ENCODE results near the gene CLEC19A.

The CLEC19A gene

GRCh38 chr16:19282101-19282500, 3.4 kb upstream of the CLEC19A start:
- no peak for DNase-seq (ENCODE audit: insufficient read length, low spot score)
- no peak for FAIRE-seq
- TF ChIP-seq SPI1 (IDR thresholded peaks at IDR 0.05; ENCODE audit: low read depth, low read length) (no peak), PAX5 (IDR thresholded peaks at IDR 0.05; ENCODE audit: insufficient read depth, low read length, severe bottlenecking) (no peak), POLR2A (IDR thresholded peaks at IDR 0.05; ENCODE audit: low read depth, low read length) (no peak), TAF1 (IDR thresholded peaks at IDR 0.05; ENCODE audit: low read depth, low read length) (no peak), POLR2AphosphoS5 (IDR thresholded peaks at IDR 0.05; ENCODE audit: low read depth, low read length) (no peak), POU2F2 (IDR thresholded peaks at IDR 0.05; ENCODE audit: low read depth, low read length) (no peak)

- no peak for DNase-seq (ENCODE audit: insufficient read length, low spot score)
- TF ChIP-seq POLR2A (IDR thresholded peaks at IDR 0.05; ENCODE audit: low read depth, low read length) = no peak
- TF ChIP-seq SPI1 (IDR thresholded peaks at IDR 0.05; ENCODE audit: low read depth, low read length) = no peak
These were observed 1.9 kb upstream of the CLEC19A start for GRCh38 chr16:19283637-19284036.

GRCh38 chr16:19284207-19284606, 1.3 kb upstream of the CLEC19A start:
- no peak for FAIRE-seq
- TF ChIP-seq POU2F2 (IDR thresholded peaks at IDR 0.05; ENCODE audit: low read depth, low read length) (no peak), PAX5 (IDR thresholded peaks at IDR 0.05; ENCODE audit: insufficient read depth, low read length, severe bottlenecking) (no peak)

More at GRCh38 chr16:19283637-19284036, 1.9 kb upstream of the CLEC19A start:
- no peak for FAIRE-seq

GRCh38 chr16:19286827-19287226, 1.3 kb downstream of the CLEC19A start:
- DNase-seq (ENCODE audit: insufficient read length, low spot score) (no peak), FAIRE-seq (no peak)
- no peak for TF ChIP-seq POU2F2 (IDR thresholded peaks at IDR 0.05; ENCODE audit: low read depth, low read length)
- TF ChIP-seq PAX5 (IDR thresholded peaks at IDR 0.05; ENCODE audit: insufficient read depth, low read length, severe bottlenecking) = no peak
- no peak for TF ChIP-seq POLR2A (IDR thresholded peaks at IDR 0.05; ENCODE audit: low read depth, low read length)
- TF ChIP-seq TAF1 (IDR thresholded peaks at IDR 0.05; ENCODE audit: low read depth, low read length) = no peak
- TF ChIP-seq POLR2AphosphoS5 (IDR thresholded peaks at IDR 0.05; ENCODE audit: low read depth, low read length) = no peak
- no peak for TF ChIP-seq SPI1 (IDR thresholded peaks at IDR 0.05; ENCODE audit: low read depth, low read length)

More at GRCh38 chr16:19284207-19284606, 1.3 kb upstream of the CLEC19A start:
- DNase-seq (ENCODE audit: insufficient read length, low spot score) = no peak

- no peak for TF ChIP-seq SPI1 (IDR thresholded peaks at IDR 0.05; ENCODE audit: low read depth, low read length)
- TF ChIP-seq POU2F2 (IDR thresholded peaks at IDR 0.05; ENCODE audit: low read depth, low read length) = no peak
- TF ChIP-seq POLR2A (IDR thresholded peaks at IDR 0.05; ENCODE audit: low read depth, low read length) = no peak
- no peak for FAIRE-seq
- DNase-seq (ENCODE audit: insufficient read length, low spot score) = no peak
These were observed 1.7 kb downstream of the CLEC19A start for GRCh38 chr16:19287241-19287640.

- FAIRE-seq = no peak
- DNase-seq (ENCODE audit: insufficient read length, low spot score) = no peak
- TF ChIP-seq POU2F2 (IDR thresholded peaks at IDR 0.05; ENCODE audit: low read depth, low read length) (no peak), SPI1 (IDR thresholded peaks at IDR 0.05; ENCODE audit: low read depth, low read length) (no peak), POLR2AphosphoS5 (IDR thresholded peaks at IDR 0.05; ENCODE audit: low read depth, low read length) (no peak), POLR2A (IDR thresholded peaks at IDR 0.05; ENCODE audit: low read depth, low read length) (no peak), TAF1 (IDR thresholded peaks at IDR 0.05; ENCODE audit: low read depth, low read length) (no peak), PAX5 (IDR thresholded peaks at IDR 0.05; ENCODE audit: insufficient read depth, low read length, severe bottlenecking) (no peak)
These were observed 3.6 kb downstream of the CLEC19A start for GRCh38 chr16:19288872-19289799.

GRCh38 chr16:19289811-19290485, 4.4 kb downstream of the CLEC19A start:
- no peak for FAIRE-seq
- DNase-seq (ENCODE audit: insufficient read length, low spot score) = no peak
- TF ChIP-seq POLR2A (IDR thresholded peaks at IDR 0.05; ENCODE audit: low read depth, low read length) = no peak
- TF ChIP-seq SPI1 (IDR thresholded peaks at IDR 0.05; ENCODE audit: low read depth, low read length) = no peak
- no peak for TF ChIP-seq POU2F2 (IDR thresholded peaks at IDR 0.05; ENCODE audit: low read depth, low read length)
- TF ChIP-seq TAF1 (IDR thresholded peaks at IDR 0.05; ENCODE audit: low read depth, low read length) = no peak
- no peak for TF ChIP-seq POLR2AphosphoS5 (IDR thresholded peaks at IDR 0.05; ENCODE audit: low read depth, low read length)
- TF ChIP-seq PAX5 (IDR thresholded peaks at IDR 0.05; ENCODE audit: insufficient read depth, low read length, severe bottlenecking) = no peak

GRCh38 chr16:19290860-19291259, 5.3 kb downstream of the CLEC19A start:
- no peak for FAIRE-seq
- TF ChIP-seq SPI1 (IDR thresholded peaks at IDR 0.05; ENCODE audit: low read depth, low read length) = no peak
- TF ChIP-seq PAX5 (IDR thresholded peaks at IDR 0.05; ENCODE audit: insufficient read depth, low read length, severe bottlenecking) = no peak
- TF ChIP-seq POU2F2 (IDR thresholded peaks at IDR 0.05; ENCODE audit: low read depth, low read length) = no peak
- TF ChIP-seq POLR2A (IDR thresholded peaks at IDR 0.05; ENCODE audit: low read depth, low read length) = no peak
- TF ChIP-seq POLR2AphosphoS5 (IDR thresholded peaks at IDR 0.05; ENCODE audit: low read depth, low read length) = no peak
- no peak for TF ChIP-seq TAF1 (IDR thresholded peaks at IDR 0.05; ENCODE audit: low read depth, low read length)
- no peak for DNase-seq (ENCODE audit: insufficient read length, low spot score)

GRCh38 chr16:19291475-19291874, 5.9 kb downstream of the CLEC19A start:
- TF ChIP-seq PAX5 (IDR thresholded peaks at IDR 0.05; ENCODE audit: insufficient read depth, low read length, severe bottlenecking) (no peak), SPI1 (IDR thresholded peaks at IDR 0.05; ENCODE audit: low read depth, low read length) (no peak), POU2F2 (IDR thresholded peaks at IDR 0.05; ENCODE audit: low read depth, low read length) (no peak), POLR2AphosphoS5 (IDR thresholded peaks at IDR 0.05; ENCODE audit: low read depth, low read length) (no peak), TAF1 (IDR thresholded peaks at IDR 0.05; ENCODE audit: low read depth, low read length) (no peak), POLR2A (IDR thresholded peaks at IDR 0.05; ENCODE audit: low read depth, low read length) (no peak)
- no peak for DNase-seq (ENCODE audit: insufficient read length, low spot score)
- no peak for FAIRE-seq

Measured in GM12891 (cell line).